Measurements from ENCODE around the gene TGDS.

Gene TGDS

GRCh38 chr13:94601446-94602431, 5.8 kb upstream of the TGDS start, which contains the start of gene GPR180:
TSS of gene GPR180 (plus strand) at chr13:94601857. CDS start at chr13:94601928, 71 bp downstream.
- peak; percentile 99 for DNase-seq (ENCODE audit: low read depth in 2 of 2)

DNA sequence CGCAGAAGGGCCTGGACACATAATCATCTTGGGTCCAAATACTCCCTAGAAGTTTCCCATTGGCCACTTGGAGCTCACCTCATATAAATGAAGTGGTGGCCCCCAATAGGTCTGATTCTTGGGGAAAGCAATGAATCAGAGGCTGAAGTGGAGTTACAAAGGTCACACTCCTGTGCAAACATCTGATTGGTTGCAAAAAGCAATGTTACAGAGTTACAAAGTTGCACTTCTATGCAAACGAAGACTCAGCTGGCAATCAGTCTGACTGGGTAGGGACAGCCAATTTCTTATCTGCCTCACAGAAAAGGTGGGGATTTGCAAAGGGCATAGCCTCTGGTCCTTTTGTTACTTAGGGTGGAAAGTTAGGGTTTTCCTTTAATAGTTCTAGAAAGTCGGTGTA, 3.9 kb upstream of the TGDS start:
- no peak for DNase-seq (ENCODE audit: low read depth in 2 of 2)

DNA sequence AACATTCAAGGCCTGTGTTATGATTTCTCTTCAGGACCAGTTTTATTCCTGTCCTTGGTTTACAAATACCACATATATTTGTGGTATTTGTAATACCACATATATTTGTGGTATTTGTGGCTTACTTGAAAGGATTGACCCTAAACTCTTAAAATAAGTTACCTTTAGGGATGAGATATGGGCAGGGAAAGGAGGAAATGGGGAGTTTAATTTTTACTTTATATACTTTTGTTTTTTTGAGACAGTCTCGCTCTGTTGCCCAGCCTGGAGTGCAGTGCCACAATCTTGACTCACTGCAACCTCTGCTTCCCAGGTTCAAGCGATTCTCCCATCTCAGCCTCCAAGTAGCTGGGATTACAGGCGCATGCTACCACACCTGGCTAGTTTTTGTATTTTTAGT, 2.3 kb upstream of the TGDS start:
- DNase-seq (ENCODE audit: low read depth in 2 of 2): no peak

DNA sequence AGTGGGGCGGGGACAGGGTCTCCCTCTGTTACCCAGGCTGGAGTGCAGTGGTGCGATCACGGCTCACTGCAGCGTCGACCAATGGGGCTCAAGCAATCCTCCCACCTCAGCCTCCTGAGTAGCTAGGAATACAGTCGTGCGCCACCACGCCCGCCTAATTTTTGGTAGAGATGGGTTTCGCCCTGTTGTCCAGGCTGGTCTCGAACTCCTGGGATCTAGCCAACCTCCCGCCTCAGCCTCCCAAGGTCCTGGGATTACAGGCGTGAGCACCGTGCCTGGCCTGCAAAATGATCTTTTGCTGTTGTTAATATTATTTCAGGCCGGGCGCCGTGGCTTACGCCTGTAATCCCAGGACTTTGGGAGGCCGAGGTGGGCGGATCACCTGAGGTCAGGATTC, 621 bp upstream of the TGDS start:
- DNase-seq (ENCODE audit: low read depth in 2 of 2): no peak

DNA sequence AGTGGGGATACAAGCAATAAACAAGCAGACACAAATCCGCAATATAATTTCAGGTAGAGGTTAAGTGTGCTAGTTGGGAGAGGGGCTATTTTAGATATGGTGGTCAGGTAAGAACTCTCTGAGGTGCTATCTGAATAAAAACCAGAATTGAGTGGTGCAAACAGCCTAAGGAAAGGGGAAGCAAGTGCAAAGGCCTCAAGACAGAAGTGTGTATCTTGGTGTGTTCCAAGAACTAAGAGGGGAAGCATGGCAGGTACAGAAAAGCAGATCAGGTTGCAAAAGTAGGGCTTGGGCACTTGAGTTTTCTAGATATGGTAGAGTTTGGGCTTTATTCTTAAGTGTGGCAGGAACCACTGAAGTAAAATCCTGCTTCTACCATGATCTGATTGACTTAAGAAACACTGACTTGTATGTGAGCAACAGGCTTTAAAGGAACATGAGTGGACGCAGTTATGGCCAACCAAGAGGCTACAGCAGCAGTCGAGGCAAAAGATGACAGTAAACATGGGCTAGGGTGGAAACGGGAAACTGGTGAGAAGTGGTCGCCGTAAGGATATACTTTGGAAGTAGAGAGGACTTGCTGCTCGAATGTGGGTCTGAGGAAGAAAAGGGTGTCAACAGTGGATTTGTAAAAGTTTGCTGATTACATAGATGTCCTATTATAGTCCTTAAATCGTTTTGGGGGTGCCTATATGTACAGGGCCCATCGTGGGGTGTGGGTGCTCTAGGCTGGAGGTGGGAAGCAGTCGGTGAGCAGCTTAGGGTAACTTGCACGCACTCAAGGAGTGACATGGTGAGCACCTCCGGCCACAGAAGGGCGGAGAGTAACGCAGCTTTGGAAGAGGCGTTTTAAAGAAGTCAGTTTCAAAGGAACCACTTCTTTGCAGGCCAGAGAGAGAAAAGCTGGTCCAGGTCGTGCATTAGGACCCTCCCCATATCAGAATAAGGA, 677 bp downstream of the TGDS start:
- no peak for DNase-seq (ENCODE audit: low read depth in 2 of 2)

DNA sequence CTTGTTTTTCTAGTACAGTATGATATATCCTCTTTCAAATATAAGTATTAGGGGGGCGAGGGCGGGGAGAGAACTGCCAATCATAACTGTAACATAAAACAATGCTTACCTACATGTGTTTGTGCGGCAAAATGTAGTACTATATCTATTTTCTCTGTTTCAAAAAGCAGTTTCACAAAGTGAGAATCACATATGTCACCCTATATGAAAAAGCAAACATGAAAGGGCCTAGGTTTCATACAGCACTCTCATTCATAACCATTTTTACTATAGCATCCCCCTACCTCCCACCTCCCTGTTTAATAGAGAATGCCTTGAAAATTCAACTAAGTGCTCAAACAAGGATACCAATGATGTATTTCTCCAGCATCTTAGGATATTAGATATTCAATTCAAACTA, 5.2 kb downstream of the TGDS start:
- no peak for DNase-seq (ENCODE audit: low read depth in 2 of 2)

DNA sequence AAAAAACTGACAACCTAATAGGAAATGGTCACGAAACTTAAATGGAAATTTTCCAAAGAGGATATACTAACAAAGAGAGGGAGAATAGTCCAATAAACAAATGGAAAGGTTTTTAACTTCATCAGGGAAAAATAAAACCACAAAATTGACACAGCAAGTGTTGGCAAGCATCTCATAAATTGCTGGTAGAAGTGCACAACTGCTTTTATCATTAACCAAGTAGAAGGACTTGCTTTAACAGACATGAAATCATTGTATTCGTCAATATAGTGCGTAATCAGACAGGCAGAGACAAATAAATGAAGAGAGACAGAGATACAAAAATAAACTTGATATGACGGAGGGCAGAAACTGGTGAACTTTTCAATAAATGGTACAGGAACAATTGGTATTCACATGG, 7.4 kb downstream of the TGDS start:
- no peak for DNase-seq (ENCODE audit: low read depth in 2 of 2)

- DNase-seq (ENCODE audit: low read depth in 2 of 2): no peak
These were observed 9.6 kb downstream of the TGDS start for GRCh38 chr13:94586371-94586770.

GRCh38 chr13:94585543-94586101, 10.3 kb downstream of the TGDS start:
- DNase-seq (ENCODE audit: low read depth in 2 of 2): no peak

DNA sequence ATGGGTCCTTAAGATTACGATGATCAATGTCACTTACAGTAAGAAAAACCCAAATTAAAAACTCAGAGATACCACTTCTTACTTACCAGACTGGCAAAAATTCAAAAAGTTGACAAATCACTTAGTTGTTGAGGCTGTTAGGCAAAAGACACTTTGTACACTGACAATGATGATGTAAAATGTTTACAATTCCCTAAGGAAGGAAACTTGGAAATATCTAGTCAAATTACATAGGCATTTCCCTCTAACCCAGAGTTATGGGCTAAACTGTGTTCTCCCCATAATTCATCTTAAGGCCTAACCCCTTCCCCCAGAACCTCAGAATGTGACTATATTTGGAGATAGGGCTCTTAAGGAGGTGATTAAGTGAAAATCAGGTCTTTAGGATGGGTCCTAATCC, 12.0 kb downstream of the TGDS start:
- no peak for DNase-seq (ENCODE audit: low read depth in 2 of 2)

DNA sequence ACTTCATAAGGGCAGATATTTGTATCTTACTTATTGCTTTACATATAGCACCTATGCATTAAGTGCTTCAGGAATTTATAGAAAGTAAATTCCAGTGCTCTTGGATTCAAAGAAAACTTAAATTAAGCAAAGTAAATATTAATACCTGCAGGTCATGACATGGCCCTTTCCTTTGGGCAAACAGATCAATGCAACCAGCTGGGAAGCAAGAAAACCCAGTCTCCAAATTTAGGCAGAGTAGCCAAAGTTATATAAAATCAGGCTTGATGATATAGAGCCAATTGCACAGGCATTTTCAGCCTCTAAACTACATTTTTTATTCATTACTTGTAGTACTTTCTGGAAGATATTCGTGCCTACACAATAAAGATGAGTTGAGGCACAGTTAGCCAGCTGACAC, 16.9 kb downstream of the TGDS start:
- no peak for DNase-seq (ENCODE audit: low read depth in 2 of 2)

DNA sequence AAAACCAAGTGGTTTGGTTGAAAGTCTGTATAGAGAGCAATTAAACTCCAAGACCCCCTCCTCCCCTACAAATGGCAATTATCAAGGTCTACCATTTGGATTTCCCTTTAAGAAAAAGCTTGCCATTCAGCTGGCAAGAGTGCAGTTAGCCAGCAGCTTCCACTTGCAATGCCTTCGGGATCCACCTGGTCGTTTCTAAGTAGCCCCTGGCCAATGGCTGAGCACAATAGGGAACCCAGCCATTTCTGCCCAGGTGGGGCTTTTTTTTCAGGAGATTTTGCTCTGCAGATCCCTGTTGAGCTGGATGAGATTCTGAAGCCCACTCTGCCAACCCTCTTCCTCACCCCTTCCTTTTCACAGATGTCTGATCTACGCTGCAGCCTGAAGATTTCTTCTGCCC, 26.3 kb downstream of the TGDS start:
- no peak for DNase-seq (ENCODE audit: low read depth in 2 of 2)

DNA sequence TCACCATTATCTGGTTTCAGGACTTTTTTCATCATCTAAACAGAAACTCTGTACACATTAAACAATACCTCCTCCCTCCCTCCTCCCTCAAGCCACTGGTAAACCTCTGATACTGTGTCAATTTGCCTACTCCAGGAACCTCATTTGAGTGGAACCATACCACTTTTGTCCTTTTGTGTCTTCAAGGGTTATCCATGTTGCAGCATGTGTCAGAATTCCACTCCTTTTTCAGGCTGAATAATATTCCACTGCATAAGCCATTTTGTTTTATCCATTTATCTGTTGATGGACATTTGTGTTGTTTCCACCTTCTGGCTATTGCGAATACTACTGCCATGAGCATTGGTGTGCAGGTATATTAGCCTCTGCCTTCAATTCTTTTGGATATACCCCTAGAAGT, 27.5 kb downstream of the TGDS start:
- no peak for DNase-seq (ENCODE audit: low read depth in 2 of 2)

DNA sequence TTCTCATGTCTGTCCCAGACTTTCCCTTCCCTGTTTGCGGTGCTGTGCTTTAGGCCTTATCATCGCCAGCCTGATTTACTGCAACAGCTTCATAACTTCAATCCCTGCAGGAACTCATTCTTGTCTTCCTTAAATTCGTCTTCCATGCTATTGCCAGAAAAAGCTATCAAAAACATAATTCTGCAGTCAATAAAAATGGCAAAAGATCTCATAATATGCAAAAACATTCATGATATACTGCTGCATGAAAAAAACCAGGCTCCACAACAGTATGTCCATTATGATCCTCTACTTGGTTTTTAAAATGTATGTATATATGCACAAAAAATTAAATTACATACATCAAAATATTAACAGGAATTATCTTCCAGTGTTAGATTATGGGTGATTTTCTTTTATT, 28.4 kb downstream of the TGDS start:
- no peak for DNase-seq (ENCODE audit: low read depth in 2 of 2)

DNA sequence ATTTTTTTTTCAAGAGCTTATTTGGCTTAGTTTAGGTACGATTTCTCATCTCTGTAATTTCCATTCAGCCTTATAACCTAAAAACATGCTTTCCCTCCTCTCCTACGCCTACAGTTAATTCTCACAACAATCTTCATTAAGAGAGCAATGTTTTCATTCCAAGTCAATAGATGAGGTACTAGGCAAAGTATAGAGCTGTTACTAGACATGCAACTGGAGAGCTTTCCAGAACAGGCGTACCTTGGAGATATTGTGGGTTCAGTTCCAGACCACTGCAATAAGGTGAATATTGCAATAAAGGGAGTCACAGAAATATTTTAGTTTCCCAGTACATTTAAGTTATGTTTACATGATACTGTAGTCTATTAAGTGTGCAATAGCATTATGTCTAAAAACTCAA, 34.8 kb downstream of the TGDS start:
- DNase-seq (ENCODE audit: low read depth in 2 of 2): no peak

DNA sequence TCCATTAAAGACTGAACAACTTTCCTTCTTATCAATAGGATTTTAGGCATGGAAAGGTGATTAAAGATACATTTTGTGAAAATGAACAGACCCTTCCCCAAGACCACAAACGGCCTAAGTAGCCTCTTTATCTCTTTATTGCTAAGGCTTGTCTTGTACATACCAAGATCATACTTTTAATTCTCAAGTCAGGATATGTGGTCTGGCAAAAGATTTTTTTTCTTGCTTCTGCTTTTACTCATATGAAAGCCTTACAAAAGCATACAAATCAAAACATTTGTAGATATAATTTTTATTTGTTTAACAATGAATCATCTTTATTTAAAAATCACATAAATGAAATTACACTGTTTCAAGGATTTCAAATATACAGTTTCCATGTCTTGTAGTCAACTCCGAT, 35.8 kb downstream of the TGDS start:
- DNase-seq (ENCODE audit: low read depth in 2 of 2): no peak

- DNase-seq (ENCODE audit: low read depth in 2 of 2): no peak
These were observed 36.6 kb downstream of the TGDS start for GRCh38 chr13:94559222-94559795.

- DNase-seq (ENCODE audit: low read depth in 2 of 2): no peak
These were observed 37.2 kb downstream of the TGDS start for GRCh38 chr13:94558716-94559115.

- no peak for DNase-seq (ENCODE audit: low read depth in 2 of 2)
These were observed 38.2 kb downstream of the TGDS start for GRCh38 chr13:94557684-94558235.

- DNase-seq (ENCODE audit: low read depth in 2 of 2): no peak
These were observed 39.3 kb downstream of the TGDS start for GRCh38 chr13:94556621-94557020.

GRCh38 chr13:94556041-94556440, 39.9 kb downstream of the TGDS start:
- no peak for DNase-seq (ENCODE audit: low read depth in 2 of 2)

DNA sequence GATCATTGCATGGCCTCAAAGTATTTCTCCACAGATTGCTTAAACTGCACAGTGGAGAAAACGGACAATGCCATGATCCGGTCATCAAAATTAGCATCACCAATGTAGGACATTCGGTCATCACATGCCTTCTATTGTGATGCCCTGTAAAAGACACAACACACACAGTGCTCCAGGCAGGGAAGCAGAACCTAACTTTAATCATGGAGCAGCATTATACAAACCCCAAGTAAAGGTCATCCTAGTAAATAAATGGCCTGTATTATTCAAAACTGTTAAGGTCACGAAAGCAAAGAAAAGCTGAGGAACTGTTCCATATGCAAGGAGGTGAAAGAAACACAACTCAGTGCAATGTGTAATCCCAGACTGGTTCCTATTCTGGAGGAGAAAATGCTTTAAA, 42.2 kb downstream of the TGDS start:
- DNase-seq (ENCODE audit: low read depth in 2 of 2): no peak

All from fibroblast of skin of left biceps (primary cell).